Stimulated activated naive CD4-positive, alpha-beta T cell (primary cell): Measurements from ENCODE around the gene ASCC2.
"Not testable (repeated sequence)": the region's sequence is repeated elsewhere in the genome, so short reads cannot be mapped to it uniquely, and the experiment has no call there.

Source experiments
- DNase-seq, 6 experiments: peaks; one replicate each; lab custom pipeline; 2025; lab: John Stamatoyannopoulos, UW

Gene ASCC2

GRCh38 chr22:29856496-29856895 lies 18.4 kb upstream of the ASCC2 start:
- no peak for DNase-seq

DNA sequence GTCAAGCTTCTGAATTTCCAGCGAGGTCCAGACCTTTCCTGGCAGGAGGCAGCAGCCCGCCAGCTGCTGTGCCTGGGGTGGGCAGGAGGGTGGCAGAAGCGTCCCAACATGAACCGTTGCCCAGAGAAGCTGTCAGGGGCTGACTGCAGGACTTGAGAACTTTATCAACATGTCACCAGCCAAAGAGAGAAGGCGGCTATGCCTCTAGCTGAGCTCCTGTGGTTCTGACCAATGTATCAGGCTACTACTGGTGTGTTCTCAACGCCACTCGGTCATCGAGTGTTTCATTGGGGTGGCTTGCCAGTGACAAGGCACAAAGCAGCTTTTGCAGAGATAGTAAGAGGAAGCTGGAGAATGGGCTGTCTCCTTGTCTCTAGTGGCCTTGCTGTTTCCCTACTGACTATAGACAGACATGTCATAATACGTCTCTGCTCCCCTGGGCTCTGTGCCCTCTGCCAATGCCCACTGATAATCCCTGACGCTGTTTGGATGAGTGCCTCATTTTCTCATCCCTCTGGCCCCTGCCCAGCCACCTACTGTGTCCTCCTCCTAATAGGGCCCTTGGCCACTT lies 17.6 kb upstream of the ASCC2 start:
- DNase-seq = no peak

- no peak for DNase-seq
Measured at GRCh38 chr22:29854432-29854831, 16.4 kb upstream of the ASCC2 start.

DNA sequence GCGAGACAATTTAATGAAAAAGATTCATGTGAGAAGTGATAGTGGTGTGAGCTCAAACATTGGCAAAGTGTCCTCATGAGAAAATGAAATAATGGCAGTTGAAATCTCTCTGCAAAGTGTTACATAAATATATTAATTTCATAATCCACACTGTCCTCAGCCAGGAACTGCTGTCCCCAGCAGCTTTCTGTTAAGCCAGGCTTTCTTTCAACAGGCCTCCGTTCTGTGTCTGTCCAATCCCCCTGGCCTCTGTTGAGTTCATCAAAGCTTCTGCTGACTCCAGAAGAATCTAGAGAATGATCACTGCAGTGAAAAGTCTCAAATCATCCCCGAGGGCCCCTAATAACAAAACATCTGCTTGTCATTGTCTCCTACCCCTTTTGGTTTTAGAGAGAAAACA lies 10.0 kb upstream of the ASCC2 start:
- DNase-seq = no peak

DNA sequence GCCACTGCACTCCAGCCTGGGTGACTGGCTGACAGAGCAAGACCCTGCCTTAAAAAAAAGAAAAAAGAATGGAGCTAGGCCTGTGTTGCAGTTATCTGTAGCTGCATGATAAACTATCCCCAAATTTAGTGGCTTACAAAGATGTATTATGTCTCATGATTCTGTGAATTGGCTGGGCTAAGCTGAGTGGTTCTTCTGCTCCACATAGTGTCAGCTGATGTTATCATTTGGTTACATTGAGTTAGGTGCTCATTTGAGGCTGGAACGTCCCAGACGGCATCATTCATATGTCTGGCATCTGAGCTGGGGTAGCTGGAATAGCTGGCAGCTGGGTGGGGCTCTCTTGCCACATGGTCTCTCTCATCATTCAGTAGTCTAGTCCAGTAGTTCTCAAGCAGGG lies 8.2 kb upstream of the ASCC2 start:
- DNase-seq = no peak

DNA sequence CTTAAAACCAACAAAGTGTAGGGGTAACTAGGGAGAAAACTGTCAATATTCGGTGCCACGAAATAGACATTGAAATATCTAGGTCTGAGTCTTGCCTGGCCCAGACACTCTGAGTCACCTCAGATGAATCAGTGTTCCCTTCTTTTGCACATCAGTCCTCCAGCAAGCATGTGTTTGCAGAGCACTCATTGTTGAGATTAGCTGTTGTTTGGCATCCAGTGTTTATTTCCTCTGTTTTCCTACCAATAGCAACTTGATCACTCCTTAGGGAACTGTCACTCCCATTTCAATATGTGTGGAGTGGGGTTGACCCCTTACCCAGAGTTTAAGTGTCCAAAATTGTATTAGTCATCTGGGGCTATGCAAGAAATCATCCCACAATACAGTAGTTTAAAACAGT lies 4.7 kb upstream of the ASCC2 start:
- no peak for DNase-seq

- DNase-seq = no peak
Measured at GRCh38 chr22:29842172-29842571, 4.1 kb upstream of the ASCC2 start.

DNA sequence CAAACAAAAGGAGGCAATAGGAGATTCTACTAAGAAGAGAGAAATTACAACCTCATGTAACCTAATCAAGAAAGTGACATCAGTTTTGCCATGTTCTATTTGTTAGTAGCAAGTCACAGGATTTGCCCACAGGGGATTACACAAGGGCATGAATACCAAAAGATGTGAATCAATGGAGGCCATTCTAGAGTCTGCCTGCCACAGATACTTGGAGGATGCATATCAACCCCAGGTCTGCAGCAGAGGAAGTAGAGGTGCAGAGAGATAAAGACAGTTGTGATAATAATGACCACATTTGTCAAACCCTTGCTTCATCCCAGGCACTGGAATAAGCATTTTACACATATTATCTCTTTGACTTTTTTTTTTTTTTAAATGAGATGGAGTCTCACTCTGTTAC lies 2.4 kb upstream of the ASCC2 start:
- no peak for DNase-seq

- no peak for DNase-seq
Measured at GRCh38 chr22:29839039-29839438, 965 bp upstream of the ASCC2 start.

- no peak for DNase-seq
Measured at GRCh38 chr22:29838599-29838956, 504 bp upstream of the ASCC2 start.

- not testable (repeated sequence) for DNase-seq
Measured at GRCh38 chr22:29836791-29837370, 1.2 kb downstream of the ASCC2 start.

DNA sequence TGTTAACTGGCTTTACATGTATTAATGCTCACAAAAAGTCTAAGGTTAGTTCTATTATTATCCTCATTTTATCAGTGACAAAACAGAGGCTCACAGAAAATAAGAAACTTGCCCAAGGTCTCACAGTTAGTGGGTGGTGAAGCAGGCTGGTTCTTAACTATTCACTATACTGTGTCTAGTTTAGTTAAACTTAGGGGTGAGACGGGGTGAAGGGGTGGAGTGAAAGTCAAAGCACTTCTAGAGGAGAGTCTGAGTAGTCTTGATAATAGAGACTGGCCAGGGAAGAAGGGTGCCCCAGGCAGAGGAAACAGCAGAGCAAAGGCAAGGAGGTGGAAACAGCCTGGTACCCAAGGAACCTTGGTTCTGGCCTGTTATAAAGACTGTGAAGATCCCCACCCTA lies 4.0 kb downstream of the ASCC2 start:
- no peak for DNase-seq

GRCh38 chr22:29833392-29833965 lies 4.6 kb downstream of the ASCC2 start:
- DNase-seq = no peak

DNA sequence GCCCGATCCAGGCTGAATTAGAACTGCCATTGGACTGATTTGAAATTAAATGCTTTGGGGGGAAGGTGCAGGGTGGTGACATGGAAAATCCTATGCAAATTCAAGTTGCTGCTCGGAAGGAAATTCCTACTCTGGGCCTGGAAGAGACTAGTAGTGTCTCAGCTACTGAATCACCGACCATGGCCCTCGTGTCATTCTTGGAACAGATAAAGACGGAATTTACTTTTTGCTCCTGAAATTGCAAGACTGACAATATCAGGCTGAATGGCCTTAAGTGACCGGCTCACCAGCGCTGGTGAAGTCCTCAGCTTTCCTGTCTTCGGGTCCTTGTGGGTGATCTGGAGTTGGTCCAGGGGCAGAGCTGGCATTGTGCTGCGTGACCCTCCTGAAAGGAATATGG lies 6.1 kb downstream of the ASCC2 start:
- no peak for DNase-seq

GRCh38 chr22:29831186-29831921 lies 6.7 kb downstream of the ASCC2 start:
- no peak for DNase-seq

GRCh38 chr22:29830585-29830984 lies 7.5 kb downstream of the ASCC2 start:
- no peak for DNase-seq

GRCh38 chr22:29827726-29828125 lies 10.3 kb downstream of the ASCC2 start:
- not testable (repeated sequence) for DNase-seq

DNA sequence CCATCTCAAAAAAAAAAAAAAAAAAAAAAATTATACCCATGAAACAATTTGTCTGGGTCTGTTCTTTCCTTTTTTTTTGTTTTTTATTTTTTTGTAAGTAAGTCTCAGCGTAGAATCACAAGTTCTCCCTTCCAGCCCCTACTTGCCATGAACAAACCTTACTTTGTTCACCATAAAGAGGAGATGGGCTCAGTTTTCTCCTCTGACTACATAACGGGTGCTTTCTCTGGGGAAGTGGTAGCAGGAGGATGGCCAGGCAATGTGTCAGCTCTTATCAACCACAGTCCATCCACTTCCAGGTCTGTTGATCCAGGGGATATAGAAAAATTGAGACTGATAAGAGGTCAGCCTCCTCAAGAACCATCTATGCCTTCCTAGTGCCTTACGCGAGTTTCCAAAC lies 11.0 kb downstream of the ASCC2 start:
- no peak for DNase-seq

GRCh38 chr22:29825578-29825977 lies 12.5 kb downstream of the ASCC2 start:
- DNase-seq = no peak

DNA sequence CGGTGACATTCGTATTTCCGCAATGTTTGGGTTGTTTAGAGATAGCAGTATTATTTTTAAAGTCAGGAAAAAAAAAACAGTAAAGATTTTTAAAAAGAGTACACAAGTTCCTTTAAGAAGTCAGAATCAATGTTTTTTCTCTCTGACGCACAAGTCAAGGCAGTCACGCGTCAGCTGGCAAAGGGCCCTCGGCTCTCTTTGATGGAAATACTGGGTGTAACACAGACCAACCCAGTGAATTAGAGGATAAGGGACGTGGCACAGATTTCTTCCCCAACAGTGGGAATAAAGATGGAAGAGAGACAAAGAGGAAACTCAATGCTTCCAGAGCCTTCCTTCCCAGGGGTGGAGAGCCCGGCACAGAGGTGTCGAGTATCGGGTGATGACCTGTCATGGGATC lies 13.4 kb downstream of the ASCC2 start:
- DNase-seq = no peak

DNA sequence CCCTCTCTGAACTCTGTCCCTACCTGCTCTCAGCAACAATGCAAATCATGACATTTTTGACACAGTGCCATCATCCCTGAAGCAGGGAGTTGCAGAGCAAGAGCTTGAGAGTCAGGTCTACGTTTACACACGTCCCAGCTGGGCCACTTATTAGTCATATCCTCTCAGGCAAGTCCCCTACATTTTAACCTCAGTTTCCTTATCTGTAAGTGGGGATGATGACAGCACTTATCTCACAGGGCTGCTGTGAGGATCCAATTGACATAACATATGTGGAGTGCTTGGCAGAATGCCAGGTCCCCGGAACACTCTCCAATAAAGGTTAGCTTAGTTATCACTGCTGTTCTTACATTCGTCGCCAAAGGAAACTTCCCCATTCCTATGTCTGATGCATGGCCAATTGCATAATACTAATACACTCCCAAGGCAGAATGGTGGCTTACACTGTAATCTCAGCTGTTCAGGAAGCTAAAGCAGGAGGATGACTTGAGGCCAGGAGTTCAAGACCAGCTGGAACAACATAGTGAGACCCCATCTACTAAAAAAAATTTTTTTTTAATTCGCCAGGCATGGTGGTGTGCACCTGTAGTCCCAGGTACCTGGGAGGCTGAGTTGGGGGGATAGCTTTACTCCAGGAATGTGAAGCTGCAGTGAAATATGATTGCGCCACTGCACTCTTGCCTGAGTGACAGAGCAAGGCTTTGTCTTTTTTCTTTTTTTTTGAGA lies 16.6 kb downstream of the ASCC2 start:
- DNase-seq = no peak

- no peak for DNase-seq
Measured at GRCh38 chr22:29820961-29821290, 17.1 kb downstream of the ASCC2 start.

DNA sequence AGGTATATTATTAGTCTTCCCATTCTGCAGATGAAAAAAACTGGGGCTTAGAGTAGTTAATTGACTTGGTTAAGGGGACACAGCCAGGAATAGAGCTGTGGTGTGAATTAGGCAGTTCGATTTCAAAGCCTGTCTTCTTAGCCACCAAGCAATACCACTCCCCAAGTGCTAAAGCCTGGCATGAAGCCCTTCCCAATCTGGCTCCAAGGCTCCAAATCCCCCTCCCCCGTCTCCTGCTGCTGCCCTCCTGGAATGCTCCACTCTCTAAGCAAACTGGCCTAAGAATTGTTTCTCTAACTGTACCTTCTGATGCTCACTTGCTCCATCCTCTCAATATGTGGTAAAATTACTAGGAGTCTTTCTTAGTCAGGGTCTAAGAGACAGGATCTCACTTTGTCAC lies 18.6 kb downstream of the ASCC2 start:
- DNase-seq = no peak
